WTC11 (cell line): ENCODE data around the gene HMCN1. TPM values are rescaled to one million over a fixed set of nuclear protein-coding genes. Genes with fewer than 3 reads are reported as not detected.

Experiments used
- ATAC-seq: fragments of 200-7000 bp; cut with Tn5 transposase; 2 replicates; pipeline ENCODE4 v1.10.0; 2021; ENCODE audit warnings: mild to moderate bottlenecking, moderate library complexity
- CTCF ChIA-PET: fragments of 300-600 bp; sonication (Branson Sonifier 250); formaldehyde crosslinking; loops from one replicate; lab custom pipeline; 2021; ENCODE audit warnings: antibody characterized with exemption; lab: Charles Lee
- POLR2A ChIA-PET: fragments of 350-600 bp; sonication (Branson Sonifier 250); formaldehyde crosslinking; loops from one replicate; lab custom pipeline; 2021; ENCODE audit warnings: antibody characterized with exemption; lab: Charles Lee
- DNase-seq: peaks from one replicate; pipeline ENCODE4 v3.0.0; 2021; ENCODE audit warnings: low spot score
- H3K27ac Mint-ChIP-seq: 2 replicates; pipeline ENCODE4 v1.8.0; 2021; ENCODE audit warnings: mixed read lengths
- H3K27me3 Mint-ChIP-seq: 2 replicates; pipeline ENCODE4 v1.8.0; 2021; ENCODE audit warnings: low read depth, mild to moderate bottlenecking, moderate library complexity, mixed read lengths
- H3K36me3 Mint-ChIP-seq: 2 replicates; pipeline ENCODE4 v1.8.0; 2021; ENCODE audit warnings: mixed read lengths
- H3K4me1 Mint-ChIP-seq: 2 replicates; pipeline ENCODE4 v1.8.0; 2022; ENCODE audit warnings: mixed read lengths
- H3K4me3 Mint-ChIP-seq: 2 replicates; pipeline ENCODE4 v1.8.0; 2021; ENCODE audit warnings: mild to moderate bottlenecking, moderate library complexity, mixed read lengths
- H3K9me3 Mint-ChIP-seq: 2 replicates; pipeline ENCODE4 v1.8.0; 2021; ENCODE audit warnings: mixed read lengths
- CREB1 ChIP-seq: sonication (generic); formaldehyde crosslinking; IDR thresholded peaks from 2 replicates; pipeline ENCODE4 v1.8.0; 2023; ENCODE audit warnings: mild to moderate bottlenecking, missing genetic modification reagents
- ETV6 ChIP-seq: sonication (generic); formaldehyde crosslinking; IDR thresholded peaks from 2 replicates; pipeline ENCODE4 v1.8.1; 2022; ENCODE audit warnings: mild to moderate bottlenecking, missing genetic modification reagents
- FOXP1 ChIP-seq: sonication (generic); formaldehyde crosslinking; IDR thresholded peaks from 2 replicates; pipeline ENCODE4 v1.8.0; 2022; ENCODE audit warnings: missing genetic modification reagents, mild to moderate bottlenecking, moderate library complexity, borderline replicate concordance
- GABPB1 ChIP-seq: sonication (generic); formaldehyde crosslinking; IDR thresholded peaks from 2 replicates; pipeline ENCODE4 v1.8.1; 2023; ENCODE audit warnings: mild to moderate bottlenecking, missing genetic modification reagents
- IRF2 ChIP-seq: sonication (generic); formaldehyde crosslinking; IDR thresholded peaks from 2 replicates; pipeline ENCODE4 v1.8.0; 2022; ENCODE audit warnings: low read depth, missing genetic modification reagents, borderline replicate concordance
- NFE2L1 ChIP-seq: sonication (generic); formaldehyde crosslinking; IDR thresholded peaks from 2 replicates; pipeline ENCODE4 v1.8.1; 2023; ENCODE audit warnings: missing genetic modification reagents
- NR1H2 ChIP-seq: sonication (generic); formaldehyde crosslinking; IDR thresholded peaks from 2 replicates; pipeline ENCODE4 v1.9.0; 2021; ENCODE audit warnings: mild to moderate bottlenecking, moderate library complexity, missing genetic modification reagents
- SMAD4 ChIP-seq: sonication (generic); formaldehyde crosslinking; IDR thresholded peaks from 2 replicates; pipeline ENCODE4 v1.8.0; 2022; ENCODE audit warnings: mild to moderate bottlenecking, missing genetic modification reagents
- SP1 ChIP-seq: sonication (generic); formaldehyde crosslinking; conservative IDR thresholded peaks from 2 replicates; pipeline ENCODE4 v1.8.1; 2022; ENCODE audit warnings: missing genetic modification reagents
- ZBTB21 ChIP-seq: sonication (generic); formaldehyde crosslinking; IDR thresholded peaks from 2 replicates; pipeline ENCODE4 v1.8.1; 2023; ENCODE audit warnings: mild to moderate bottlenecking, missing genetic modification reagents, borderline replicate concordance
- total RNA-seq: library from RNA; stranded (reverse); gene quantifications from 3 replicates; pipeline ENCODE4 v1.2.3, GENCODE V29; 2021
- TF ChIP-seq, protein P1 (sequence below): fragments of 250-450 bp; sonication (Bioruptor Pico); IDR thresholded peaks from 2 replicates; pipeline ENCODE4 v2.1.2; 2022; ENCODE audit warnings: mild to moderate bottlenecking, moderate library complexity
- TF ChIP-seq, protein P2 (sequence below): sonication (generic); formaldehyde crosslinking; IDR thresholded peaks from 2 replicates; pipeline ENCODE4 v1.8.1; 2022; ENCODE audit warnings: mild to moderate bottlenecking, missing genetic modification reagents, moderate library complexity, borderline replicate concordance
- TF ChIP-seq, protein P3 (sequence below): sonication (generic); formaldehyde crosslinking; IDR thresholded peaks from 2 replicates; pipeline ENCODE4 v1.8.1; 2023; ENCODE audit warnings: mild to moderate bottlenecking, missing genetic modification reagents, moderate library complexity
- TF ChIP-seq, protein P4 (sequence below): sonication (generic); formaldehyde crosslinking; IDR thresholded peaks from 2 replicates; pipeline ENCODE4 v1.8.1; 2023; ENCODE audit warnings: mild to moderate bottlenecking, missing genetic modification reagents, borderline replicate concordance
- TF ChIP-seq, protein P5 (sequence below): sonication (generic); formaldehyde crosslinking; conservative IDR thresholded peaks from 2 replicates; pipeline ENCODE4 v1.8.1; 2022; ENCODE audit warnings: mild to moderate bottlenecking, missing genetic modification reagents
- TF ChIP-seq, protein P6 (sequence below): sonication (generic); formaldehyde crosslinking; conservative IDR thresholded peaks from 2 replicates; pipeline ENCODE4 v1.8.1; 2023; ENCODE audit warnings: mild to moderate bottlenecking, low read depth, missing genetic modification reagents, moderate library complexity
- TF ChIP-seq, protein P7 (sequence below): fragments of 250-450 bp; sonication (Bioruptor Pico); IDR thresholded peaks from 2 replicates; pipeline ENCODE4 v1.8.0; 2021; ENCODE audit warnings: mild to moderate bottlenecking

The HMCN1 gene
- total RNA-seq, 1 experiment from 2014 or later, result 5.6 TPM

DNA sequence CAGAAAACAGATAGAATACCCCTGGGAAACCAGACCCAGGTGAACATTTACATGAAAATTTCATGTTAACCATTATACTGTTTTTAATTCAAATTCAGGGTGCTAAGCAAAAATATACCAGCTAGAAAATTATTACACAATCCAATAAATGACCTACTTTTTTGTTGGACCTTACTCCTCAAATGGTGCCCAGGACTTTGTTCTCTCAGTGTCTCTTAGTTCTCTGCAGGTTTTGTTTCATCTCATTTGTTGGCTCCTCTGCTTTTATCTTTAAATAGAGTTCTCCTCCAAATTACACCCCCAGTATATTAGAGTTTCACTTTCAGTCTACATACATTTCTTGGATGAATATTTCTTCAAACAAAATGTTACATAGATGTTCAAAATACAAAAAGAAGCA, 326.0 kb downstream of the HMCN1 start:
- Mint-ChIP-seq H3K9me3 (no peaks in the 10 kb centered on the region), H3K27ac (no peak overlapping the region), H3K27me3 (no peaks in the 10 kb centered on the region), H3K4me3 (no peak overlapping the region), H3K36me3 (no peaks in the 10 kb centered on the region), H3K4me1 (no peaks in the 10 kb centered on the region)
- DNase-seq (no peak), ATAC-seq (no peak)
- ChIA-PET CTCF (no interaction called here), POLR2A (no interaction called here)
- TF ChIP-seq, protein P1, sequence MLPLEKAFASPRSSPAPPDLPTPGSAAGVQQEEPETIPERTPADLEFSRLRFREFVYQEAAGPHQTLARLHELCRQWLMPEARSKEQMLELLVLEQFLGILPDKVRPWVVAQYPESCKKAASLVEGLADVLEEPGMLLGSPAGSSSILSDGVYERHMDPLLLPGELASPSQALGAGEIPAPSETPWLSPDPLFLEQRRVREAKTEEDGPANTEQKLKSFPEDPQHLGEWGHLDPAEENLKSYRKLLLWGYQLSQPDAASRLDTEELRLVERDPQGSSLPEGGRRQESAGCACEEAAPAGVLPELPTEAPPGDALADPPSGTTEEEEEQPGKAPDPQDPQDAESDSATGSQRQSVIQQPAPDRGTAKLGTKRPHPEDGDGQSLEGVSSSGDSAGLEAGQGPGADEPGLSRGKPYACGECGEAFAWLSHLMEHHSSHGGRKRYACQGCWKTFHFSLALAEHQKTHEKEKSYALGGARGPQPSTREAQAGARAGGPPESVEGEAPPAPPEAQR (CRISPR knock-in tag), result no peak
- TF ChIP-seq SP1 (CRISPR knock-in tag), result no peak
- TF ChIP-seq NFE2L1 (CRISPR knock-in tag), result no peak
- no peak for TF ChIP-seq ZBTB21
- TF ChIP-seq GABPB1 (CRISPR knock-in tag), result no peak
- TF ChIP-seq, protein P2, sequence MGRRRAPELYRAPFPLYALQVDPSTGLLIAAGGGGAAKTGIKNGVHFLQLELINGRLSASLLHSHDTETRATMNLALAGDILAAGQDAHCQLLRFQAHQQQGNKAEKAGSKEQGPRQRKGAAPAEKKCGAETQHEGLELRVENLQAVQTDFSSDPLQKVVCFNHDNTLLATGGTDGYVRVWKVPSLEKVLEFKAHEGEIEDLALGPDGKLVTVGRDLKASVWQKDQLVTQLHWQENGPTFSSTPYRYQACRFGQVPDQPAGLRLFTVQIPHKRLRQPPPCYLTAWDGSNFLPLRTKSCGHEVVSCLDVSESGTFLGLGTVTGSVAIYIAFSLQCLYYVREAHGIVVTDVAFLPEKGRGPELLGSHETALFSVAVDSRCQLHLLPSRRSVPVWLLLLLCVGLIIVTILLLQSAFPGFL (CRISPR knock-in tag), result no peak
- no peak for TF ChIP-seq CREB1
- no peak for TF ChIP-seq NR1H2 (CRISPR knock-in tag)
- no peak for TF ChIP-seq ETV6
- TF ChIP-seq, protein P3, sequence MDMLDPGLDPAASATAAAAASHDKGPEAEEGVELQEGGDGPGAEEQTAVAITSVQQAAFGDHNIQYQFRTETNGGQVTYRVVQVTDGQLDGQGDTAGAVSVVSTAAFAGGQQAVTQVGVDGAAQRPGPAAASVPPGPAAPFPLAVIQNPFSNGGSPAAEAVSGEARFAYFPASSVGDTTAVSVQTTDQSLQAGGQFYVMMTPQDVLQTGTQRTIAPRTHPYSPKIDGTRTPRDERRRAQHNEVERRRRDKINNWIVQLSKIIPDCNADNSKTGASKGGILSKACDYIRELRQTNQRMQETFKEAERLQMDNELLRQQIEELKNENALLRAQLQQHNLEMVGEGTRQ (CRISPR knock-in tag), result no peak
- TF ChIP-seq, protein P4, sequence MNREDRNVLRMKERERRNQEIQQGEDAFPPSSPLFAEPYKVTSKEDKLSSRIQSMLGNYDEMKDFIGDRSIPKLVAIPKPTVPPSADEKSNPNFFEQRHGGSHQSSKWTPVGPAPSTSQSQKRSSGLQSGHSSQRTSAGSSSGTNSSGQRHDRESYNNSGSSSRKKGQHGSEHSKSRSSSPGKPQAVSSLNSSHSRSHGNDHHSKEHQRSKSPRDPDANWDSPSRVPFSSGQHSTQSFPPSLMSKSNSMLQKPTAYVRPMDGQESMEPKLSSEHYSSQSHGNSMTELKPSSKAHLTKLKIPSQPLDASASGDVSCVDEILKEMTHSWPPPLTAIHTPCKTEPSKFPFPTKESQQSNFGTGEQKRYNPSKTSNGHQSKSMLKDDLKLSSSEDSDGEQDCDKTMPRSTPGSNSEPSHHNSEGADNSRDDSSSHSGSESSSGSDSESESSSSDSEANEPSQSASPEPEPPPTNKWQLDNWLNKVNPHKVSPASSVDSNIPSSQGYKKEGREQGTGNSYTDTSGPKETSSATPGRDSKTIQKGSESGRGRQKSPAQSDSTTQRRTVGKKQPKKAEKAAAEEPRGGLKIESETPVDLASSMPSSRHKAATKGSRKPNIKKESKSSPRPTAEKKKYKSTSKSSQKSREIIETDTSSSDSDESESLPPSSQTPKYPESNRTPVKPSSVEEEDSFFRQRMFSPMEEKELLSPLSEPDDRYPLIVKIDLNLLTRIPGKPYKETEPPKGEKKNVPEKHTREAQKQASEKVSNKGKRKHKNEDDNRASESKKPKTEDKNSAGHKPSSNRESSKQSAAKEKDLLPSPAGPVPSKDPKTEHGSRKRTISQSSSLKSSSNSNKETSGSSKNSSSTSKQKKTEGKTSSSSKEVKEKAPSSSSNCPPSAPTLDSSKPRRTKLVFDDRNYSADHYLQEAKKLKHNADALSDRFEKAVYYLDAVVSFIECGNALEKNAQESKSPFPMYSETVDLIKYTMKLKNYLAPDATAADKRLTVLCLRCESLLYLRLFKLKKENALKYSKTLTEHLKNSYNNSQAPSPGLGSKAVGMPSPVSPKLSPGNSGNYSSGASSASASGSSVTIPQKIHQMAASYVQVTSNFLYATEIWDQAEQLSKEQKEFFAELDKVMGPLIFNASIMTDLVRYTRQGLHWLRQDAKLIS, result no peak

DNA sequence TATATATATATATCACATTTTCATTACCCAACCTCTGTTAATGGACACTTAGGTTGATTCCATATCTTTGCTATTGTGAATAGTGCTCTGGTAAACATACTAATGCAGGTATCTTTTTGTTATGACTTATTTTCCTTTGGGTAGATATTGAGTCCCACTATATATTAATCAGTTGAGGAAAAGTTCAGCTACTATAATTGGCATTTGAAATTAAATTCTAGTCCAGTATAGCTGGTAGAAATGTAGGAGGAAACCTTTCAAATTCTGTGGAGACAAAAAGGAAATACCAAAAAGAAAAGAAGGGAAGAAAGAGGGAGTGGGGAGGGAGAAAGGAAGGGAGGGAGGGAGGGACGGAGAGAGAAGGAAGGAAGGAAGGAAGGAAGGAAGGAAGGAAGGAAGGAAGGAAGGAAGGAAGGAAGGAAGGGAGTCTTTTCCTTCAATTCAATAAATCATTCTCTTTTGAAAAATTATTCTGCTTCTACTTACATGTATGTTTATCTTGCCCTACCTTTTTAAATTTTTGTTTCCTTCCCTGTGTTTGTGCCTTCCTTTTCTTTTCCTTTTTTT, 329.0 kb downstream of the HMCN1 start:
- no peak for TF ChIP-seq IRF2 (CRISPR knock-in tag)
- TF ChIP-seq, protein P5, sequence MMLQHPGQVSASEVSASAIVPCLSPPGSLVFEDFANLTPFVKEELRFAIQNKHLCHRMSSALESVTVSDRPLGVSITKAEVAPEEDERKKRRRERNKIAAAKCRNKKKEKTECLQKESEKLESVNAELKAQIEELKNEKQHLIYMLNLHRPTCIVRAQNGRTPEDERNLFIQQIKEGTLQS (CRISPR knock-in tag), result no peak
- TF ChIP-seq FOXP1 (CRISPR knock-in tag), result no peak
- TF ChIP-seq, protein P6, sequence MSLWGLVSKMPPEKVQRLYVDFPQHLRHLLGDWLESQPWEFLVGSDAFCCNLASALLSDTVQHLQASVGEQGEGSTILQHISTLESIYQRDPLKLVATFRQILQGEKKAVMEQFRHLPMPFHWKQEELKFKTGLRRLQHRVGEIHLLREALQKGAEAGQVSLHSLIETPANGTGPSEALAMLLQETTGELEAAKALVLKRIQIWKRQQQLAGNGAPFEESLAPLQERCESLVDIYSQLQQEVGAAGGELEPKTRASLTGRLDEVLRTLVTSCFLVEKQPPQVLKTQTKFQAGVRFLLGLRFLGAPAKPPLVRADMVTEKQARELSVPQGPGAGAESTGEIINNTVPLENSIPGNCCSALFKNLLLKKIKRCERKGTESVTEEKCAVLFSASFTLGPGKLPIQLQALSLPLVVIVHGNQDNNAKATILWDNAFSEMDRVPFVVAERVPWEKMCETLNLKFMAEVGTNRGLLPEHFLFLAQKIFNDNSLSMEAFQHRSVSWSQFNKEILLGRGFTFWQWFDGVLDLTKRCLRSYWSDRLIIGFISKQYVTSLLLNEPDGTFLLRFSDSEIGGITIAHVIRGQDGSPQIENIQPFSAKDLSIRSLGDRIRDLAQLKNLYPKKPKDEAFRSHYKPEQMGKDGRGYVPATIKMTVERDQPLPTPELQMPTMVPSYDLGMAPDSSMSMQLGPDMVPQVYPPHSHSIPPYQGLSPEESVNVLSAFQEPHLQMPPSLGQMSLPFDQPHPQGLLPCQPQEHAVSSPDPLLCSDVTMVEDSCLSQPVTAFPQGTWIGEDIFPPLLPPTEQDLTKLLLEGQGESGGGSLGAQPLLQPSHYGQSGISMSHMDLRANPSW (CRISPR knock-in tag), result no peak
- TF ChIP-seq, protein P7, sequence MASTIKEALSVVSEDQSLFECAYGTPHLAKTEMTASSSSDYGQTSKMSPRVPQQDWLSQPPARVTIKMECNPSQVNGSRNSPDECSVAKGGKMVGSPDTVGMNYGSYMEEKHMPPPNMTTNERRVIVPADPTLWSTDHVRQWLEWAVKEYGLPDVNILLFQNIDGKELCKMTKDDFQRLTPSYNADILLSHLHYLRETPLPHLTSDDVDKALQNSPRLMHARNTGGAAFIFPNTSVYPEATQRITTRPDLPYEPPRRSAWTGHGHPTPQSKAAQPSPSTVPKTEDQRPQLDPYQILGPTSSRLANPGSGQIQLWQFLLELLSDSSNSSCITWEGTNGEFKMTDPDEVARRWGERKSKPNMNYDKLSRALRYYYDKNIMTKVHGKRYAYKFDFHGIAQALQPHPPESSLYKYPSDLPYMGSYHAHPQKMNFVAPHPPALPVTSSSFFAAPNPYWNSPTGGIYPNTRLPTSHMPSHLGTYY, result no peak
- no peak for TF ChIP-seq SMAD4 (CRISPR knock-in tag)
- Mint-ChIP-seq H3K9me3 (no peaks in the 10 kb centered on the region), H3K27ac (no peak overlapping the region), H3K4me3 (no peak overlapping the region), H3K36me3 (no peaks in the 10 kb centered on the region), H3K27me3 (no peaks in the 10 kb centered on the region), H3K4me1 (no peaks in the 10 kb centered on the region)
- no peak for ATAC-seq
- CTCF ChIA-PET, result no interaction called here
- POLR2A ChIA-PET, result no interaction called here
- no peak for DNase-seq
